ENCODE measurements around the gene MLLT10. TPM values are rescaled to one million over a fixed set of nuclear protein-coding genes. Genes with fewer than 3 reads are reported as not detected.

Gene MLLT10
- total and polyA plus RNA-seq, 2 of the 8 experiments (the other 6 are each of a cell fraction or from before 2014, with no cell fraction given), result 53.1 to 62.1 TPM

DNA sequence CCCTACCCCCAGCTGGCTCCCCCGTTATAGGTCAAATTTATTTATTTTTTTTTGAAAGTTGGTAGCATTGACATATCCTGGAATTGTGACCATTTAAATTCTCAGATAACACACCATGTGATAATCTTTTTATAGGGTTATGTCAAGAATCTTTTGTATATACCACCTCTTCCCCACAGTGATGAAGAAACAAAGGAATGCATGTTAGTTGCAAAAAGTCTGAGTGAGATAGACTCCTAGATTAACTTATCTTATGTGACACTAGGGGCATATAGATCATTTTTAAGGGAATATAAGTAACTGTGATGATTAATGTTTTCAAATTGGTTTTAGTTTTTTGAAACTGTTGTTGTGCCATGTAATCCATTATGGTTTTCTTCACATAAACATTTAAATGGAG, 68.3 kb downstream of the MLLT10 start:
- Histone ChIP-seq H3K4ac (replicated peaks; ENCODE audit: insufficient read length, low read depth, low read length) (no peak overlapping the region), H3K27ac (ENCODE audit: low read depth, low read length) (no peak overlapping the region), H3K23ac (ENCODE audit: insufficient read length) (no peak overlapping the region), H2BK15ac (ENCODE audit: low read length) (no peak overlapping the region), H2AFZ (ENCODE audit: low read length) (no peak overlapping the region), H3K79me1 (ENCODE audit: low read depth, low read length) (peaks cover 2% of the 10 kb centered on the region; the same call in 1 of the 2 replicates), H3K9ac (replicated peaks in 1 of 4; ENCODE audit: extremely low read depth in 1 of 4, low read depth in 3 of 4, low read length in 3 of 4) (no peak overlapping the region), H3K4me1 (replicated peaks in 1 of 4; ENCODE audit: control insufficient read depth in 3 of 4, insufficient read depth in 4 of 4, low read length in 3 of 4) (no peaks in the 10 kb centered on the region), H4K20me1 (replicated peaks in 1 of 2; ENCODE audit: control insufficient read depth in 1 of 2, insufficient read depth in 2 of 2, low read length in 2 of 2) (peaks cover 1 to 3% of the 10 kb centered on the region in 2 experiments), H2BK5ac (ENCODE audit: low read depth, low read length) (no peak overlapping the region), H4K8ac (ENCODE audit: extremely low read depth, insufficient read depth, low read length) (no peak overlapping the region), H3K56ac (replicated peaks; ENCODE audit: insufficient read length, low read depth, low read length) (no peak overlapping the region), H2AK5ac (ENCODE audit: low read depth, low read length) (no peak overlapping the region), H3K18ac (ENCODE audit: extremely low read depth, low read length) (no peak overlapping the region), H3K27me3 (replicated peaks in 1 of 4; ENCODE audit: control insufficient read depth in 3 of 4, extremely low read depth in 1 of 4, insufficient read depth in 3 of 4, low read length in 3 of 4) (no peaks in the 10 kb centered on the region), H3K9me3 (ENCODE audit: insufficient read depth in 2 of 2, low read depth in 1 of 2, low read length in 1 of 2) (no peaks in the 10 kb centered on the region), H3K14ac (ENCODE audit: insufficient read length) (no peak overlapping the region), H3K4me2 (ENCODE audit: insufficient read depth in 1 of 2, low read depth in 2 of 2, low read length in 2 of 2) (no peak overlapping the region), H3K79me2 (ENCODE audit: control insufficient read depth in 1 of 2, insufficient read depth in 2 of 2, low read length in 2 of 2) (peaks cover 0 to 73% of the 10 kb centered on the region in 2 experiments; a peak in 3 of 4 replicates), H3K23me2 (ENCODE audit: low read depth, low read length) (no peaks in the 10 kb centered on the region), H2BK12ac (ENCODE audit: low read depth, low read length) (no peak overlapping the region), H3K36me3 (ENCODE audit: control insufficient read depth in 2 of 4, insufficient read depth in 4 of 4, low read length in 3 of 4) (peaks cover 0 to 13% (median 6%) of the 10 kb centered on the region in 4 experiments; a peak in 3 of 8 replicates), H2BK120ac (replicated peaks; ENCODE audit: low read depth, low read length) (no peak overlapping the region), H2BK20ac (ENCODE audit: low read length) (no peak overlapping the region), H4K91ac (replicated peaks; ENCODE audit: insufficient read length, low read length) (no peak overlapping the region), H3K4me3 (ENCODE audit: extremely low read depth in 1 of 4, insufficient read depth in 2 of 4, low read depth in 3 of 4, low read length in 4 of 4) (no peak overlapping the region), H4K5ac (ENCODE audit: insufficient read length, low read depth, low read length) (no peak overlapping the region)
- DNase-seq (ENCODE audit: low read depth in 1 of 2, low spot score in 2 of 2), result no peak
- 100% methylated on average over 1 of the region's 1 CpG; no CpG with 5 or more reads in 1 of the 2 experiments for WGBS, 2 experiments (ENCODE audit: extremely low coverage in 1 of 2, insufficient coverage in 1 of 2, insufficient read length in 1 of 2, insufficient replicate concordance in 2 of 2, low coverage in 1 of 2, low lambda C conversion rate in 2 of 2, missing lambda C conversion rate in 1 of 2)
- POLR2A ChIA-PET (ENCODE audit: partially characterized antibody), result interaction anchor here (0.7 to 1.1 kb wide), 2 partner anchors 12 to 13 kb away, joined by 3 to 4 read pairs; no protein-coding TSS in a partner anchor
- CTCF ChIA-PET (ENCODE audit: partially characterized antibody), result interaction anchor here (0.6 kb wide), 1 partner anchor 8 kb away, joined by 3 read pairs; no protein-coding TSS in a partner anchor
- FAIRE-seq, result no peak
- TF ChIP-seq SP4 (IDR thresholded peaks at IDR 0.05; ENCODE audit: low read length) (no peak), GABPA (IDR thresholded peaks at IDR 0.05; ENCODE audit: borderline replicate concordance, insufficient read depth, low read length) (no peak), RFX5 (IDR thresholded peaks at IDR 0.05; ENCODE audit: borderline replicate concordance, low read depth, low read length) (no peak), TAF7 (optimal IDR thresholded peaks at IDR 0.05; ENCODE audit: borderline replicate concordance, low read depth, low read length) (no peak), CBX8 (IDR thresholded peaks at IDR 0.05; ENCODE audit: borderline replicate concordance, low read depth, low read length) (no peak), CTBP2 (IDR thresholded peaks at IDR 0.05; ENCODE audit: borderline replicate concordance, insufficient read depth, insufficient read length, low read length) (no peak), TBP (IDR thresholded peaks at IDR 0.05; ENCODE audit: low read depth, low read length) (no peak), RBBP5 (IDR thresholded peaks at IDR 0.05; ENCODE audit: borderline replicate concordance, low read depth, low read length) (no peak), SP2 (IDR thresholded peaks at IDR 0.05; ENCODE audit: low read length) (no peak), JUND (IDR thresholded peaks at IDR 0.05; ENCODE audit: low read length) (no peak), EZH2 (IDR thresholded peaks at IDR 0.05; ENCODE audit: low read depth, low read length, severe bottlenecking) (no peak)
- TF ChIP-seq, protein P1, sequence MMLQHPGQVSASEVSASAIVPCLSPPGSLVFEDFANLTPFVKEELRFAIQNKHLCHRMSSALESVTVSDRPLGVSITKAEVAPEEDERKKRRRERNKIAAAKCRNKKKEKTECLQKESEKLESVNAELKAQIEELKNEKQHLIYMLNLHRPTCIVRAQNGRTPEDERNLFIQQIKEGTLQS (IDR thresholded peaks at IDR 0.05; ENCODE audit: insufficient read depth, low read depth, low read length), result no peak
- TF ChIP-seq, protein P2, sequence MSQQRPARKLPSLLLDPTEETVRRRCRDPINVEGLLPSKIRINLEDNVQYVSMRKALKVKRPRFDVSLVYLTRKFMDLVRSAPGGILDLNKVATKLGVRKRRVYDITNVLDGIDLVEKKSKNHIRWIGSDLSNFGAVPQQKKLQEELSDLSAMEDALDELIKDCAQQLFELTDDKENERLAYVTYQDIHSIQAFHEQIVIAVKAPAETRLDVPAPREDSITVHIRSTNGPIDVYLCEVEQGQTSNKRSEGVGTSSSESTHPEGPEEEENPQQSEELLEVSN (IDR thresholded peaks at IDR 0.05), result no peak
